GM15510 (cell line): ENCODE measurements around the gene ST3GAL3.

Experiments used
- POLR2A ChIP-seq: IDR thresholded peaks from 3 replicates; pipeline ENCODE4 v1.6.1; 2011; ENCODE audit warnings: borderline replicate concordance; ENCODE audit not compliant: insufficient read length; ENCODE audit errors: extremely low read depth

ST3GAL3 gene

GRCh38 chr1:43711524-43712386, 4.4 kb downstream of the ST3GAL3 start:
- TF ChIP-seq POLR2A: no peak

- TF ChIP-seq POLR2A: no peak
Observed at GRCh38 chr1:43716559-43717281, 9.4 kb downstream of the ST3GAL3 start.

GRCh38 chr1:43719063-43719462, 11.7 kb downstream of the ST3GAL3 start:
- TF ChIP-seq POLR2A: no peak

- TF ChIP-seq POLR2A: no peak
Observed at GRCh38 chr1:43722810-43723209, 15.5 kb downstream of the ST3GAL3 start.

- TF ChIP-seq POLR2A: no peak
Observed at GRCh38 chr1:43729816-43730463, 22.6 kb downstream of the ST3GAL3 start.

GRCh38 chr1:43731867-43732531, 24.7 kb downstream of the ST3GAL3 start:
- TF ChIP-seq POLR2A: no peak

- no peak for TF ChIP-seq POLR2A
Observed at GRCh38 chr1:43736819-43737218, 29.5 kb downstream of the ST3GAL3 start.

- no peak for TF ChIP-seq POLR2A
Observed at GRCh38 chr1:43742026-43742425, 34.7 kb downstream of the ST3GAL3 start.

GRCh38 chr1:43743206-43743605, 35.9 kb downstream of the ST3GAL3 start:
- TF ChIP-seq POLR2A: no peak

- no peak for TF ChIP-seq POLR2A
Observed at GRCh38 chr1:43747736-43748135, 40.4 kb downstream of the ST3GAL3 start.

- no peak for TF ChIP-seq POLR2A
Observed at GRCh38 chr1:43750083-43750482, 42.7 kb downstream of the ST3GAL3 start.

GRCh38 chr1:43753422-43753821, 46.1 kb downstream of the ST3GAL3 start:
- no peak for TF ChIP-seq POLR2A

- TF ChIP-seq POLR2A: no peak
Observed at GRCh38 chr1:43754892-43755291, 47.6 kb downstream of the ST3GAL3 start.

- no peak for TF ChIP-seq POLR2A
Observed at GRCh38 chr1:43757343-43758053, 50.2 kb downstream of the ST3GAL3 start.
